HCT116 (cell line): ENCODE data around the gene CORO2B. TPM values are rescaled to one million over a fixed set of nuclear protein-coding genes. Genes with fewer than 3 reads are reported as not detected.

Experiments used
- ATAC-seq: fragments of 200-7000 bp; cut with Tn5 transposase; 2 replicates; pipeline ENCODE4 v1.9.1; 2020; ENCODE audit warnings: mild to moderate bottlenecking, moderate library complexity
- BruUV-seq: library from RNA; stranded (reverse); fragments of 400-500 nt; replicated peaks from 2 replicates; lab custom pipeline; 2021; lab: Mats Ljungman, UMichigan
- CTCF ChIA-PET: fragments of 300-600 bp; sonication (Branson Sonifier 250); formaldehyde crosslinking; loops from one replicate; lab custom pipeline; 2021; ENCODE audit warnings: antibody characterized with exemption; lab: Charles Lee
- POLR2A ChIA-PET: fragments of 300-600, 350-600 bp; sonication (Branson Sonifier 250); formaldehyde crosslinking; loops from one replicate; lab custom pipeline; 2021; ENCODE audit warnings: antibody characterized with exemption; lab: Charles Lee
- RAD21 ChIA-PET, 2 experiments: fragments of 300-600 bp; sonication (Branson Sonifier 250); formaldehyde crosslinking; loops; one replicate each; lab custom pipeline; 2023; ENCODE audit warnings: low total read pairs in 2 of 2; ENCODE audit not compliant: uncharacterized antibody in 2 of 2, unreplicated experiment in 2 of 2, low non-redundant PET in 1 of 2; lab: Charles Lee
- DNase-seq: peaks from one replicate; pipeline ENCODE4 v3.0.0-alpha.2; 2010; ENCODE audit warnings: low read depth, low spot score
- H2AFZ ChIP-seq: fragments of 200-600 bp; shearing (Covaris generic), sonication (generic); 2 replicates; pipeline ENCODE4 v1.6.1; 2017; ENCODE audit warnings: low read depth, mixed run types, mixed read lengths, antibody characterized with exemption, low read length; ENCODE audit not compliant: poor library complexity, severe bottlenecking
- H3K27ac ChIP-seq: 2 replicates; pipeline ENCODE4 v1.5.1; 2012; ENCODE audit warnings: low read depth, low read length
- H3K27me3 ChIP-seq: fragments of 200-600 bp; sonication (generic); 2 replicates; pipeline ENCODE4 v1.6.1; 2016; ENCODE audit warnings: mixed run types, low read length, mixed read lengths; ENCODE audit not compliant: insufficient read depth
- H3K36me3 ChIP-seq, 2 experiments: fragments of 200-500 bp in 1 of 2; fragments of 200-600 bp in 1 of 2; sonication (Bioruptor generic) in 1 of 2; sonication (generic) in 1 of 2; 2 replicates each; pipeline versions ENCODE4 v1.5.1 to v1.6.1; 2014 to 2016; ENCODE audit warnings: low read length in 2 of 2, inconsistent platforms in 1 of 2, mixed read lengths in 1 of 2, mixed run types in 1 of 2; ENCODE audit not compliant: insufficient read depth in 2 of 2, control insufficient read depth in 1 of 2
- H3K4me1 ChIP-seq, 2 experiments: fragments of 200-600 bp in 1 of 2; sonication (generic) in 1 of 2; 2 replicates each; pipeline versions ENCODE4 v1.5.1 to v1.6.1; 2012 to 2017; ENCODE audit warnings: low read length in 2 of 2, inconsistent platforms in 1 of 2, mild to moderate bottlenecking in 1 of 2, mixed read lengths in 1 of 2, mixed run types in 1 of 2, moderate library complexity in 1 of 2; ENCODE audit not compliant: insufficient read depth in 2 of 2, control insufficient read depth in 1 of 2
- H3K4me2 ChIP-seq: fragments of 200-600 bp; sonication (generic); 2 replicates; pipeline ENCODE4 v1.6.1; 2017; ENCODE audit warnings: mixed run types, low read length, mixed read lengths
- H3K4me3 ChIP-seq, 2 experiments: fragments of 200-600 bp in 1 of 2; sonication (generic) in 1 of 2; replicated peaks in 1 of 2; 2 replicates each; pipeline ENCODE4 v1.5.1; 2011 to 2016; ENCODE audit warnings: low read length in 2 of 2, control low read depth in 1 of 2, low read depth in 1 of 2, mild to moderate bottlenecking in 1 of 2, mixed read lengths in 1 of 2, mixed run types in 1 of 2
- H3K79me2 ChIP-seq: fragments of 200-600 bp; sonication (generic); 2 replicates; pipeline ENCODE4 v1.6.1; 2017; ENCODE audit warnings: mild to moderate bottlenecking, mixed run types, low read length, moderate library complexity, mixed read lengths; ENCODE audit not compliant: insufficient read depth
- H3K9ac ChIP-seq: fragments of 200-600 bp; sonication (generic); 2 replicates; pipeline ENCODE4 v1.6.1; 2016; ENCODE audit warnings: low read length, mixed read lengths
- H3K9me2 ChIP-seq: fragments of 200-600 bp; sonication (generic), shearing (Covaris generic); 2 replicates; pipeline ENCODE4 v1.6.1; 2017; ENCODE audit warnings: mixed run types, mild to moderate bottlenecking, moderate library complexity; ENCODE audit not compliant: insufficient read depth
- H3K9me3 ChIP-seq, 2 experiments: fragments of 200-500 bp in 1 of 2; fragments of 200-600 bp in 1 of 2; sonication (Bioruptor generic) in 1 of 2; sonication (generic) in 1 of 2; 2 replicates each; pipeline ENCODE4 v1.6.1; 2014 to 2017; ENCODE audit warnings: low read length in 2 of 2, mixed read lengths in 2 of 2, inconsistent platforms in 1 of 2, low read depth in 1 of 2, mild to moderate bottlenecking in 1 of 2, mixed run types in 1 of 2, moderate library complexity in 1 of 2; ENCODE audit not compliant: control insufficient read depth in 1 of 2, insufficient read depth in 1 of 2
- H4K20me1 ChIP-seq: fragments of 200-600 bp; sonication (generic), shearing (Covaris generic); 2 replicates; pipeline ENCODE4 v1.6.1; 2017; ENCODE audit warnings: mixed run types, mild to moderate bottlenecking, moderate library complexity; ENCODE audit not compliant: insufficient read depth
- EGR1 ChIP-seq: IDR thresholded peaks from 2 replicates; pipeline ENCODE4 v1.6.1; 2012; ENCODE audit warnings: low read depth
- EZH2phosphoT487 ChIP-seq: fragments of 200-600 bp; IDR thresholded peaks from 2 replicates; pipeline ENCODE4 v1.6.1; 2018; ENCODE audit warnings: antibody characterized with exemption, borderline replicate concordance
- FOSL1 ChIP-seq: IDR thresholded peaks from 2 replicates; pipeline ENCODE4 v1.6.1; 2012; ENCODE audit warnings: low read depth
- JUND ChIP-seq: IDR thresholded peaks from 2 replicates; pipeline ENCODE4 v1.6.1; 2012
- POLR2A ChIP-seq: IDR thresholded peaks from 2 replicates; pipeline ENCODE4 v1.7.0; 2011; ENCODE audit warnings: borderline replicate concordance; ENCODE audit not compliant: insufficient read depth, insufficient read length; ENCODE audit errors: extremely low read depth
- POLR2AphosphoS5 ChIP-seq: IDR thresholded peaks from 2 replicates; pipeline ENCODE4 v1.6.1; 2011; ENCODE audit warnings: mild to moderate bottlenecking, low read depth, low read length, moderate library complexity
- RAD21 ChIP-seq: IDR thresholded peaks from 2 replicates; pipeline ENCODE4 v1.6.1; 2012; ENCODE audit warnings: low read depth, mild to moderate bottlenecking
- SIN3A ChIP-seq: IDR thresholded peaks from 2 replicates; pipeline ENCODE4 v1.6.1; 2012; ENCODE audit warnings: low read depth
- SP1 ChIP-seq: IDR thresholded peaks from 2 replicates; pipeline ENCODE4 v1.6.1; 2012; ENCODE audit warnings: low read depth
- TCF7L2 ChIP-seq: IDR thresholded peaks from 2 replicates; pipeline ENCODE4 v1.7.0; 2011; ENCODE audit warnings: borderline replicate concordance, inconsistent platforms; ENCODE audit not compliant: insufficient read depth, insufficient read length; ENCODE audit errors: extremely low read depth
- ZFX ChIP-seq: fragments of 450-650 bp; IDR thresholded peaks from 2 replicates; pipeline ENCODE4 v1.6.1; 2017
- ZNF274 ChIP-seq: fragments of 200-500 bp; sonication (Bioruptor generic); IDR thresholded peaks from 2 replicates; pipeline ENCODE4 v1.6.1; 2014; ENCODE audit warnings: mild to moderate bottlenecking, low read depth, low read length, inconsistent platforms
- intact Hi-C: fragments of 100-400 bp; cut with micrococcal nuclease; formaldehyde crosslinking; loops from 2 replicates; pipeline ENCODE4 v1.10.0; 2022
- total RNA-seq: library from RNA; stranded (reverse); gene quantifications from one replicate; pipeline ENCODE4 v1.2.1, GENCODE V29; 2021; ENCODE audit not compliant: unreplicated experiment
- TF ChIP-seq, protein P1 (sequence below): IDR thresholded peaks from 2 replicates; pipeline ENCODE4 v1.6.1; 2012; ENCODE audit warnings: low read depth
- TF ChIP-seq, protein P2 (sequence below): IDR thresholded peaks from 2 replicates; pipeline ENCODE4 v1.6.1; 2012
- TF ChIP-seq, protein P3 (sequence below): IDR thresholded peaks from 2 replicates; pipeline ENCODE4 v1.6.1; 2011; ENCODE audit warnings: mild to moderate bottlenecking, low read length, moderate library complexity; ENCODE audit not compliant: insufficient replicate concordance; ENCODE audit errors: extremely low read depth

Gene CORO2B
- total RNA-seq, 1 experiment from 2014 or later = 2.8 TPM

DNA sequence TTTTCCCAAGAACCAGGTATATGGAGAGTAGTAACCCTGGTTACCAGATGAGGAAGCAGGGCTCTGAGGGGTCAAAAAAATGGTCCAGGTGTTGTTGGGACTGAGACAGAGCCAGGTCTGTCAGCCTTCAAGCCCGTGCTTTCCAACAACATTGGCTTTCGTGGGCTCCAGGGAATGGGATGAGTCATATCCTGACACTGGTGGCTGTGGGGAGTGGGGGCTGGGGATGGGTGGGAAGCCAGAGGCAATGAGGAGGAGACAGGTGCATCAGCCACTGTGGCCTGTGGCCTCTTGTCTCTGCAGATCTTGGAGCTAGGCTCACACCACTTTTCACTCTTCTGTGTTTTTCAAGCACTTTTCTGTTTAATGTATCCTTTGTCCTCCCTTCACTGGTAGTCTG, 38.2 kb downstream of the CORO2B start (continued):
- TF ChIP-seq, protein P1, sequence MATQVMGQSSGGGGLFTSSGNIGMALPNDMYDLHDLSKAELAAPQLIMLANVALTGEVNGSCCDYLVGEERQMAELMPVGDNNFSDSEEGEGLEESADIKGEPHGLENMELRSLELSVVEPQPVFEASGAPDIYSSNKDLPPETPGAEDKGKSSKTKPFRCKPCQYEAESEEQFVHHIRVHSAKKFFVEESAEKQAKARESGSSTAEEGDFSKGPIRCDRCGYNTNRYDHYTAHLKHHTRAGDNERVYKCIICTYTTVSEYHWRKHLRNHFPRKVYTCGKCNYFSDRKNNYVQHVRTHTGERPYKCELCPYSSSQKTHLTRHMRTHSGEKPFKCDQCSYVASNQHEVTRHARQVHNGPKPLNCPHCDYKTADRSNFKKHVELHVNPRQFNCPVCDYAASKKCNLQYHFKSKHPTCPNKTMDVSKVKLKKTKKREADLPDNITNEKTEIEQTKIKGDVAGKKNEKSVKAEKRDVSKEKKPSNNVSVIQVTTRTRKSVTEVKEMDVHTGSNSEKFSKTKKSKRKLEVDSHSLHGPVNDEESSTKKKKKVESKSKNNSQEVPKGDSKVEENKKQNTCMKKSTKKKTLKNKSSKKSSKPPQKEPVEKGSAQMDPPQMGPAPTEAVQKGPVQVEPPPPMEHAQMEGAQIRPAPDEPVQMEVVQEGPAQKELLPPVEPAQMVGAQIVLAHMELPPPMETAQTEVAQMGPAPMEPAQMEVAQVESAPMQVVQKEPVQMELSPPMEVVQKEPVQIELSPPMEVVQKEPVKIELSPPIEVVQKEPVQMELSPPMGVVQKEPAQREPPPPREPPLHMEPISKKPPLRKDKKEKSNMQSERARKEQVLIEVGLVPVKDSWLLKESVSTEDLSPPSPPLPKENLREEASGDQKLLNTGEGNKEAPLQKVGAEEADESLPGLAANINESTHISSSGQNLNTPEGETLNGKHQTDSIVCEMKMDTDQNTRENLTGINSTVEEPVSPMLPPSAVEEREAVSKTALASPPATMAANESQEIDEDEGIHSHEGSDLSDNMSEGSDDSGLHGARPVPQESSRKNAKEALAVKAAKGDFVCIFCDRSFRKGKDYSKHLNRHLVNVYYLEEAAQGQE = no peak
- TF ChIP-seq SP1 = no peak
- TF ChIP-seq EGR1 = no peak
- TF ChIP-seq JUND = no peak
- TF ChIP-seq ZFX = no peak
- TF ChIP-seq EZH2phosphoT487 = no peak
- TF ChIP-seq, protein P2, sequence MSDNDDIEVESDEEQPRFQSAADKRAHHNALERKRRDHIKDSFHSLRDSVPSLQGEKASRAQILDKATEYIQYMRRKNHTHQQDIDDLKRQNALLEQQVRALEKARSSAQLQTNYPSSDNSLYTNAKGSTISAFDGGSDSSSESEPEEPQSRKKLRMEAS = no peak
- TF ChIP-seq POLR2AphosphoS5 = no peak

DNA sequence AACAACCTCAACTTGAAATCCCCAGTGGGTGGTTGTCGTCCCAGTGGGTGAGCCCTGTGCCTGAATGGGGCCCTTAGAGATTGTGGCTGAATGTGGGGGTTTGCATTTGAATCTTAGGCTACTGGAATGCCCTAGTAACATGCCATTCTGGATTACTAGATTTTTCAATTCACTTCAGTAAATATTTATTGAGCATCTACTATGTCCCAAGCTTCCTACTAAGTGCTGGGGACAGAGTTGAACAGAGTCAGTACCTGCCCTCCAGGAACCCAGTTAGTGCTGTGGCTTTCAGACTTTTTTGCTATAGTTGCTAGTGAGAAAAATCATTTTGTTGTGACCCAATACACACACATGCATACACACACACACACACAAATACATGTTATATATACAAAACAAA, 39.0 kb downstream of the CORO2B start:
- Histone ChIP-seq H2AFZ (no peak overlapping the region), H3K27ac (no peak overlapping the region), H3K4me3 (no peak overlapping the region), H3K27me3 (no peaks in the 10 kb centered on the region), H3K9ac (no peak overlapping the region), H3K4me1 (peaks cover 0 to 14% of the 10 kb centered on the region in 2 experiments; a peak in 2 of 4 replicates), H3K4me2 (no peak overlapping the region), H4K20me1 (no peaks in the 10 kb centered on the region), H3K36me3 (no peaks in the 10 kb centered on the region), H3K9me3 (no peaks in the 10 kb centered on the region), H3K79me2 (no peaks in the 10 kb centered on the region), H3K9me2 (no peaks in the 10 kb centered on the region)
- POLR2A ChIA-PET = no interaction called here
- no TSS peak for BruUV-seq
- intact Hi-C loops = no loop called here
- CTCF ChIA-PET = no interaction called here
- ATAC-seq (no peak), DNase-seq (no peak)
- RAD21 ChIA-PET = no interaction called here
- TF ChIP-seq POLR2AphosphoS5 (no peak), EGR1 (no peak), SIN3A (no peak), POLR2A (no peak), FOSL1 (no peak), JUND (no peak), EZH2phosphoT487 (no peak), ZNF274 (no peak), RAD21 (no peak), TCF7L2 (no peak)
- TF ChIP-seq, protein P1 = no peak
- TF ChIP-seq, protein P3, sequence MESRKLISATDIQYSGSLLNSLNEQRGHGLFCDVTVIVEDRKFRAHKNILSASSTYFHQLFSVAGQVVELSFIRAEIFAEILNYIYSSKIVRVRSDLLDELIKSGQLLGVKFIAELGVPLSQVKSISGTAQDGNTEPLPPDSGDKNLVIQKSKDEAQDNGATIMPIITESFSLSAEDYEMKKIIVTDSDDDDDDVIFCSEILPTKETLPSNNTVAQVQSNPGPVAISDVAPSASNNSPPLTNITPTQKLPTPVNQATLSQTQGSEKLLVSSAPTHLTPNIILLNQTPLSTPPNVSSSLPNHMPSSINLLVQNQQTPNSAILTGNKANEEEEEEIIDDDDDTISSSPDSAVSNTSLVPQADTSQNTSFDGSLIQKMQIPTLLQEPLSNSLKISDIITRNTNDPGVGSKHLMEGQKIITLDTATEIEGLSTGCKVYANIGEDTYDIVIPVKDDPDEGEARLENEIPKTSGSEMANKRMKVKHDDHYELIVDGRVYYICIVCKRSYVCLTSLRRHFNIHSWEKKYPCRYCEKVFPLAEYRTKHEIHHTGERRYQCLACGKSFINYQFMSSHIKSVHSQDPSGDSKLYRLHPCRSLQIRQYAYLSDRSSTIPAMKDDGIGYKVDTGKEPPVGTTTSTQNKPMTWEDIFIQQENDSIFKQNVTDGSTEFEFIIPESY = no peak
- TF ChIP-seq, protein P2 = no peak
